Measurements from ENCODE around the gene SREBF2. TPM values are rescaled to one million over a fixed set of nuclear protein-coding genes. Genes with fewer than 3 reads are reported as not detected.

SREBF2 gene
- total and polyA plus RNA-seq, 8 donors: 12.2 to 159 (median 48.3) TPM

DNA sequence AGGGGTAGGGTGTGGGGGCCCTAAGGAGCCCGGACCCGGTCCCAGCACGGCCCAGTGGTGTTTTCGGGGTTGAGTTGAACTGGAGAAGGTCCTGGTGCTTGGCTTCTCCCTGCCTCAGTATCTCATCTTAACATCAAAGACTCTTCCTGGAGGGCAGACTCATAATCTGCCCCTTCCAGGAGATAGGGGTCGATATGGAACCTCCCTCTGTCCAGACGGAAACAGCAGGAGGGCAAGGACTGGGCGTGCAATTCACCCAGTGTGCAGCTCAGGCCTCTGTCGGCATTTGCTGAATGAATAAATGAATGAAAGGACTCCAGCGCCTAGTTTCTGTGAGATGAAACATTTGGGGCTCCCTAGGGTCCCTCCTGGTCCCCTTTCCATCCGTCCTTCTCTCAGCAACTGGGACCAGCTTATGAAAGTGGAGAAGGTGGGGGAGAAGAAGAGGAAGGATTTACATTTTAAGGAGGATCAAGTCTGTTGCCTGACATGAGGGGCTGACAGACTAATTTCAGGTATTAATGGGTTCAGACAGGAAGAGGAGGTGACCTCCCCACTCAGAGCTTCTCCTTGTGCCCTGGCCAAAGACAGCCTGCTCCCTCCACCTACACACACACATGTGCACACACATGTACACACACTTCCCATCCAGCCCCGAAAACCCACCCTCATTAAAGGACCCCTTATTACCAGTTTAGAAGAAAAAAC lies 83.0 kb downstream of the SREBF2 start:
- H3K4me3 ChIP-seq: no peak overlapping the region
- H3K4me1 ChIP-seq: peaks cover 28 to 56% (median 47%) of the 10 kb centered on the region in 4 donors
- no peaks in the 10 kb centered on the region for H3K9me3 ChIP-seq
- WGBS, 5 donors: 49 to 70% (median 60%) methylated on average over 11 of the region's 11 CpGs
- H3K27ac ChIP-seq: no peak overlapping the region
- no peaks in the 10 kb centered on the region for H3K36me3 ChIP-seq
- DNase-seq: no peak
- intact Hi-C loops (cut with DNase I; ENCODE audit: low total_unique reads): no loop called here
- peaks cover 13 to 100% (median 83%) of the 10 kb centered on the region in 3 donors for H3K27me3 ChIP-seq
- no peak for TF ChIP-seq EP300 (IDR thresholded peaks at IDR 0.05)
- no peak for TF ChIP-seq POLR2A (IDR thresholded peaks at IDR 0.05)
- TF ChIP-seq, protein P1, sequence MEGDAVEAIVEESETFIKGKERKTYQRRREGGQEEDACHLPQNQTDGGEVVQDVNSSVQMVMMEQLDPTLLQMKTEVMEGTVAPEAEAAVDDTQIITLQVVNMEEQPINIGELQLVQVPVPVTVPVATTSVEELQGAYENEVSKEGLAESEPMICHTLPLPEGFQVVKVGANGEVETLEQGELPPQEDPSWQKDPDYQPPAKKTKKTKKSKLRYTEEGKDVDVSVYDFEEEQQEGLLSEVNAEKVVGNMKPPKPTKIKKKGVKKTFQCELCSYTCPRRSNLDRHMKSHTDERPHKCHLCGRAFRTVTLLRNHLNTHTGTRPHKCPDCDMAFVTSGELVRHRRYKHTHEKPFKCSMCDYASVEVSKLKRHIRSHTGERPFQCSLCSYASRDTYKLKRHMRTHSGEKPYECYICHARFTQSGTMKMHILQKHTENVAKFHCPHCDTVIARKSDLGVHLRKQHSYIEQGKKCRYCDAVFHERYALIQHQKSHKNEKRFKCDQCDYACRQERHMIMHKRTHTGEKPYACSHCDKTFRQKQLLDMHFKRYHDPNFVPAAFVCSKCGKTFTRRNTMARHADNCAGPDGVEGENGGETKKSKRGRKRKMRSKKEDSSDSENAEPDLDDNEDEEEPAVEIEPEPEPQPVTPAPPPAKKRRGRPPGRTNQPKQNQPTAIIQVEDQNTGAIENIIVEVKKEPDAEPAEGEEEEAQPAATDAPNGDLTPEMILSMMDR (IDR thresholded peaks at IDR 0.05): no peak
- no peak for TF ChIP-seq POLR2AphosphoS5 (IDR thresholded peaks at IDR 0.05)

DNA sequence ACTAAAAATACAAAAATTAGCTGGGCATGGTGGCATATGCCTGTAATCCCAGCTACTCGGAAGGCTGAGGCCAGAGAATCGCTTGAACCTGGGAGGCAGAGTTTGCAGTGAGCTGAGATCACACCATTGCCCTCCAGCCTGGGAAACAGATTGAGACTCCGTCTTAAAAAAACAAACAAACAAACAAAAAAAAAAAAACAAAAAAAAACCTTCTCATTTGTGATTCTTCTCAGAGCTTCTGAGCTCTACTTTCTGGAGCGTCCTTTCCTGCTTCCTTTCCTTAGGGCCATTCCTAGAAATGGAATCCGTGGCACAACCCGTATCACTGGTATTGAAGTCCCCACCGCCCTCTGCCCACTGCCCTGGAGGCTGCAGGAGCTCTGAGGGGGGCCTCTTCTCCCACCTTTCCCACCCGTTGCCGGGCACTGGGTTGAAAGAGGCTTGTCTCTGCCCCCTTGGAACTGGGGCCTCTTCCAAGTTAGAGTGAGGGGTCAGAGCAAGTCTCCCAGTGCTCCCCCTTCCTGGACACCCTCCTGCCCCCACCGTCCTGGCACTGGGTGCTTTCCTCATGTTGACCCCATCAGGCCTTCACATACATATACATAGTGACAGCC lies 83.9 kb downstream of the SREBF2 start:
- intact Hi-C loops (cut with DNase I; ENCODE audit: low total_unique reads): no loop called here
- no peak overlapping the region for H3K4me3 ChIP-seq
- no peak overlapping the region for H3K27ac ChIP-seq
- peaks cover 25 to 50% (median 41%) of the 10 kb centered on the region in 4 donors for H3K4me1 ChIP-seq
- 59 to 80% (median 69%) methylated on average over 10 of the region's 10 CpGs for WGBS, 5 donors
- H3K27me3 ChIP-seq: peaks cover 13 to 92% (median 73%) of the 10 kb centered on the region in 3 donors
- no peaks in the 10 kb centered on the region for H3K9me3 ChIP-seq
- no peak for DNase-seq
- no peaks in the 10 kb centered on the region for H3K36me3 ChIP-seq
- TF ChIP-seq POLR2A (IDR thresholded peaks at IDR 0.05) (no peak), EP300 (IDR thresholded peaks at IDR 0.05) (no peak), POLR2AphosphoS5 (IDR thresholded peaks at IDR 0.05) (no peak)
- TF ChIP-seq, protein P1 (IDR thresholded peaks at IDR 0.05): no peak

DNA sequence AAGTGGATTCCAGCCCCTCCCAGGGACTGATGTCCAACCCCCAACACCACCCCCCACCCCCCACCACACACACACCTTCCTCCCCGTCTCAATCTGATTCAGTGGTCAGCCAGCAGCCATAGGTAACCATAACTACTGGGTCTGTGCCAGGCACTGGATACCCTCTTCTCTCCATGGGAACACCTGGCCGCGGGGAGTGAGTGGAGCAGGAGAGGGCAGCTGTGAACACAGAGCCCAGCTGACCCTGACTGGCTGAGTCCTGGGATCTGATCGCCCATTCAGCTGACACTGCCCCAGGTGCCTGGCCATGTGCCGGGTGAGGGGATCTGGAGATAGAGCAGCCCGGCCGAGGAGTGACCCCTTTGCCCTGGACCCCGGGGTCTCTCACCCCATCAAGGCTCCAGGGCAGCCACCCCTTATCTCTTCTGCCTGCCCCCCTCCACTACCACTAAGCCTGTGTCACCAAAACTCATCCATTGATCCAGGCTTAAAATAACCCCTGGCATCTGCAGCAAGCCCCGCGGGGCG lies 84.5 kb downstream of the SREBF2 start:
- no peak for TF ChIP-seq EP300 (IDR thresholded peaks at IDR 0.05)
- no peak for TF ChIP-seq POLR2A (IDR thresholded peaks at IDR 0.05)
- TF ChIP-seq POLR2AphosphoS5 (IDR thresholded peaks at IDR 0.05): no peak
- Histone ChIP-seq H3K36me3 (no peaks in the 10 kb centered on the region), H3K4me3 (no peak overlapping the region), H3K4me1 (peaks cover 25 to 50% (median 41%) of the 10 kb centered on the region in 4 donors), H3K27me3 (peaks cover 13 to 87% (median 68%) of the 10 kb centered on the region in 3 donors), H3K9me3 (no peaks in the 10 kb centered on the region), H3K27ac (no peak overlapping the region)
- 55 to 69% (median 62%) methylated on average over 8 to 11 of the region's 11 CpGs for WGBS, 5 donors
- intact Hi-C loops (cut with DNase I; ENCODE audit: low total_unique reads): no loop called here
- DNase-seq: no peak

DNA sequence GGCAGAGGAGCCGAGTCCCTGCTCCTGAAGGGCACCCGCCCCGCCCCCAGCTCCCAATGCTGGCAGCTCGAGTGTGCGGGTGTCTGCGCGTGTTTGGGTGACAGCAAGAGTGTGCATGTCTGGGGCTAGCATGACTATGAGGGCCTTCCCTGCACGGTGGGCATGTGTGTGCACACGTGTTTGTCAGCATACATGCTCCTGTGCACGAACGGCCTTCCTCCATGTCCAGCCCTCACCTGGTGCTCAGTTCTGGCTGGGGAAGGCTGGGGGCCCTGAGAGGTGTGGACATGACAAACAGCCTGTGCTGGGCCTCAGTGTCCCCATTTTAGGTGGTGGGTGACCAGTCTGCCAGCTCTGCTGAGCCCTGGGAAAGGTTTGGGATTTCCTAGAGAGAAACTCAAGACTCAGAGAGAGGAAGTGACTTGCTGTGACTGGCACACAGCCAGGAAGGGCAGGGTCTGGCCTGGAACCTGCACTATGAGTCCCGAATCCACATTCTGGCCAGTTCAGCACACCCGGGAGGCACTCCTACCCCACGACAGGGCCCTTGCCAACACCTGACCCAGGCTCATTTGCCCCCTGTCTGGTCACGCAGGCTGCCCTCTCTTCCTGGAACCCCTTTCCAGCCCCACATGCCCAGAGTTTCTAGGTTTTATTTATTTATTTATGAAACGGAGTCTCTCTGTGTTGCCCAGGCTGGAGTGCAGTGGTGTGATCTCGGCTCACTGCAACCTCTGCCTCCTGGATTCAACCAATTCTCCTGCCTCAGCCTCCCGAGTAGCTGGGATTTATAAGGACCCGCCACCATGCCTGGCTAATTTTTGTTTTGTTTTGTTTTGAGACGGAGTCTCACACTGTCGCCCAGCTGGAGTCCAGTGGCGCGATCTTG lies 85.2 kb downstream of the SREBF2 start:
- Histone ChIP-seq H3K27me3 (peaks cover 13 to 84% (median 61%) of the 10 kb centered on the region in 3 donors), H3K4me1 (peaks cover 25 to 50% (median 41%) of the 10 kb centered on the region in 4 donors), H3K9me3 (no peaks in the 10 kb centered on the region), H3K4me3 (no peak overlapping the region), H3K27ac (no peak overlapping the region), H3K36me3 (no peaks in the 10 kb centered on the region)
- intact Hi-C loops (cut with DNase I; ENCODE audit: low total_unique reads): no loop called here
- WGBS, 5 donors: 57 to 69% (median 66%) methylated on average over 15 to 23 of the region's 23 CpGs
- TF ChIP-seq, protein P1 (IDR thresholded peaks at IDR 0.05): no peak
- TF ChIP-seq POLR2A (IDR thresholded peaks at IDR 0.05): no peak
- DNase-seq: peak; percentile 58 to 85
